HG02763 (cell line): Measurements from ENCODE around the gene HDGF.

ENCODE experiments used
- ATAC-seq: cut with Tn5 transposase; IDR thresholded peaks from one replicate; pipeline ENCODE4 v1.9.1; 2021; ENCODE audit warnings: mild to moderate bottlenecking, moderate library complexity; ENCODE audit not compliant: unreplicated experiment

Gene HDGF

GRCh38 chr1:156726549-156727226 lies 24.8 kb downstream of the HDGF start:
- no peak for ATAC-seq

- no peak for ATAC-seq
Measured at GRCh38 chr1:156725683-156726280, 25.7 kb downstream of the HDGF start.

- no peak for ATAC-seq
Measured at GRCh38 chr1:156721535-156721934, 29.9 kb downstream of the HDGF start.

GRCh38 chr1:156721131-156721530 lies 30.3 kb downstream of the HDGF start:
- no peak for ATAC-seq

DNA sequence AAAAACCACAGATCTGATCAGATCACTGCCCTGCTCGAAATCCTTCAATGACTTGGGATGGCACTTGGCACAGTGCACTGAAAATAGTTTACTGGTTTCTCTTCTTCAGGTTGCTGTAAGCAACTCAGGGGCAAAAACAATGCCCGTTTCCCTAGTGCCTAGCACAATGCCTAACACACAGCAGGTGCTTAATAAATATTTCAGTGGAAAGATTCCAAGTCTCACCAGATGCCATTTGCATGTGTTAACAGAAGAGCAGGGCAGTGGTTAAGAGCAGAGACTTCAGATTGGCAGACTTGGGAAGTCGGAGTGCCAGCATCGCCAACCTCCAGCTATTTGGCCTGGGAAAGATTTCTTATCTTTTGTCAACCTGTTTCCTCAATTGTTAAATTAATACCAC lies 34.1 kb downstream of the HDGF start:
- ATAC-seq, result no peak

DNA sequence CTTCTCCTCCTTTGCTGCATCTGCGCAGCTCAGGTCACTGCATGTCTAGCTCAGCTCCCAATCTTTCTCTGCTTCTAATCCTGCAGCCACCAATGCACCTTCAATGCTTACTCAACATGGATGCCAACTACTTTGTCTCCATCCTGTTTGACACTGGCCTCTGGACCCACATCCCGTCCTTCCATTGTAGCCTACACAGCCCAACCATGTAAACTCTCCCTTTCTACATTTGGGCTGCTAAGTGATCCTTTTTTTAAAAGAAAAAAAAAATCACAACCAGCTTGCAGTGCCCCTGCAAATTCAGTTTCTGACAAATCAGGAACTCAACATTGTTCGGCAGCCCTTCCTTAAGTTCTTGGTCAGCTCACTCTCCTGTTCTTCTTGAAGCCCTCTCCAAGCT lies 36.6 kb downstream of the HDGF start:
- no peak for ATAC-seq

- no peak for ATAC-seq
Measured at GRCh38 chr1:156712626-156713025, 38.8 kb downstream of the HDGF start.

DNA sequence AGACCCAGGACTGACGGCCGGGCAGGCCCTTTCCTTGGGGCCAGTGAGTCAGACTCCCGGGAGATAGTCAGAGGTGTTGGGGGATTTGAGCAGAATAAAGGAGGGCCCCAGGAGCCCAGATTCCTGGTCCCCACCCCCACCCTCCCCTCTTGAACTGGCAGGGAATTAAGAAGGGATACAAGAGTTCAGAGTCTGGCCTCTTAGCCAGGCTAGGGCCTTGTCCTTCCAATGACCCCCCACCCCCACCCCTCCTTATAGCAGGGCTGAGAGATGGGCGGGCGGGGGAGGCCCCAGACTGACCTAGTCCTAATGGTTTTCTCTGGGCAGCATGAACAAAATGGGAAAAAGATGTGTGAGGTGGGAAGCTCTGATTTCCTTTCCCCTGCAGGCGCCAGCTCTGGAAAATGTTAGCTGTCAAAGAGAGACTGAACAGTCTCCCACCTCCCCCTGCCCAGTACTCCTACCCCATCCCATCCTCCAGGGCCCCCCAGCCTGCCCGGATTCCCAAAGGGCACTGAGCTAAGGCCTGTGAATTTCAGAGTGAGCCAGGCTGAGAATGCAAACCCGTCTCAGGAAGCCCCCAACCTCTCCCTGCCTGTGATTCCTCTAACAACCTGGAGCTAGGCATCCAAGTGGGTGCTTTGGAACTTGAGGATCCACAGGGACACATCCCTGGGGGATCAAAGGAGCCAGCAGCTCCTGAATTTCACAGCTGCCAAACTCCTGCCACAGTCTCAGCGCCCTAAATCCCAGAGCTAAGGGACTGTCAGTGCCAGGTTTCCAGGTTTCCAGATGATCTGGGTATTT lies 40.3 kb downstream of the HDGF start:
- ATAC-seq, result no peak

- ATAC-seq, result no peak
Measured at GRCh38 chr1:156709757-156710489, 41.6 kb downstream of the HDGF start.

GRCh38 chr1:156709031-156709430 lies 42.4 kb downstream of the HDGF start:
- no peak for ATAC-seq

DNA sequence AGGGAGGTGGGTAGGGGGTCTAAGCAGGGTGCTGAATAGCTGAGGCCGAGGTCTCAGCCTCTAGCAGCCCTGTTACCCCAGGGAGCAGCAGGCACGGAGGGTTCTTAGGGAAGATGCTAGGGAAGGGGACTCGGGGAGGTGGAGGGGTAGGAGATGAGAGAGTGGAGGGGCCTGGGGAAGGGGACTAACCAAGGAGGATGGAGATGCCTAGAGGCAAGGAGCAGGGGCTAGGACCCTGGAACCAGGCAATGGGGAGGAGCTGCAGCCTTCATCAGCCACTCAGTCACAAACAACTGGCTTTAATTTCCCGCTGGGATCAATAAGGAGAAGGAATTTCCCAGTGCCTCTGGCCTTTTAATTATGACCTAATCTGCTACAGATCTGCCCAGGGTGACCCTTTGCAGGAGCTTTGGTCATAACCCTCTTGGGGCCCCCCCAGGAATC lies 43.2 kb downstream of the HDGF start:
- ATAC-seq, result no peak

DNA sequence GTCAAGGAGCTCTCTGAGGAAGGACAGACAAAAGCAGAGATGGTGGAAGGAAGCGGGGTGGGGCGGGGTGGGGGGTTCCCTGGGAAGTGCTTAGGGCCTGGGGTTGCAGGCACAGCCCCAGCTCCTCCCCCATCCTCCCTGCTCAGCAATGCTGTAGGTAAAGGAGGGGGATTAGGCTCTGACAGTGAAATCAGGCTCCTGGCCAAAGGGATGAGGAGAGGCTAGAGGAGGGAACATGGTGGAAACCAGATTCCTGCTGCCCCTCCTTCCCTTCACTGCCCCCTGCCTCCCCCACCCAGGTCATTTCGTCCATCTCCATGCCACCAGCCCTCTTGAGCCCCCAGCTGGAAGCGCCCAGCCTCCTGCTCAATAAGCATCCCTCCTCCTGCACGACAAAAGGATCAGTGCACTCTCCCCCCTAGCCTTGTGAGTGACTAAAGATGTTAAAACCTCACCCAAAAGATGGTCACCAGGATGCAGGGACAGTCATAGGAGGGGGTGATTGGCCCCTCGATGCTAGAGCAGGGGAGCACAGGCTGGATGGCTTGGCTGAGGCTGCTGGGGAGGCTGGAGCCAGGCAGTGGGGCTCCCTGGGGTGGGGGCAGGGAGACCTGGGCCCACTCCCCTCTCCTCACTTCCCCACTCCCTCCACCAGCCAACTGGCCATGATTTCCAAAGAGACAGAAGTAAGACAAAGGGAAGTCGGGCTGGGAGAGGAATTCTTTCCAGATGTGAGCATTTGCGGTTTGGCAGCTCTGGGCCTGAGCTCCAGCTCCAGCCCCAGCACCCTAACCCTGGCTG lies 43.9 kb downstream of the HDGF start:
- no peak for ATAC-seq

DNA sequence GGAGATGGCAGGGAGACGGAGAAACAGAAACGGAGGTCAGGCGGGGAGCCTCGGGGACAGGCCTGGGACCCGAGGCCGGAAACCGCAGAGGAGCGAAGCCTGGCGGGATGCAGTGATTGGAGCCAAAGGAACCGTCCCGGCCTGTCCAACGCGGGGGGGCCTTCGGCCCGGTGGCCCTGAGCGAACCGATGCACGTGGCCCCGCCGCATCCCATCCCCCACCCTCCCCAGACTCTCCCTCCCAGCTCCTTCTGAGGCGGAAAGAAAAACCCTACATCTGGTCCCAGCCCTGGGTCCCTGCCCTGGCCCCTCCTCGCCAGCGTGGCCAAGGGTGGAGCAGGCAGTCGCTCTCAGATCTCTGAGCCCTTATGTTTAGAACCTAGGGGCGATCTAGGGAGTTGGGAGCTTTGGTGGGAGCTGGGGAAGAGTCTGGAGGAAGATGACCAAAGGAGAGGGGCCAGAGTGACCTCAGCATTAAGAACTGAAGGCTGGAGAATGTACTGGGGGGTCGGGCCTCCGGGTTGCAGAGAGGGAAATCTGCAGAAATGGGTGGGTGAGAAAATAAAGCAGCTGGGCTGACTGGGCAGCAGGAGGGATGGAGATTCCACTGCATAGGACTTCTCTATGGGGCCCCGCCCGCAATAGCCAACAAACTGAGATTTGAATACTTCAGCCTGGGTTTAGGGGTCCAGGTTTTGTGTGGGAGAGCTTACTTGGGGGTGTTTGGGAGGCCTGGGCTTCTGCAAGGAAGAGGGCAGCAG lies 44.6 kb downstream of the HDGF start:
- no peak for ATAC-seq

GRCh38 chr1:156705918-156706656 lies 45.4 kb downstream of the HDGF start:
- no peak for ATAC-seq

GRCh38 chr1:156705321-156705917 lies 46.1 kb downstream of the HDGF start, which contains the start of gene CRABP2:
CRABP2 (minus strand) TSS chr1:156705583; CDS start chr1:156705446, 137 bp downstream.
- no peak for ATAC-seq

DNA sequence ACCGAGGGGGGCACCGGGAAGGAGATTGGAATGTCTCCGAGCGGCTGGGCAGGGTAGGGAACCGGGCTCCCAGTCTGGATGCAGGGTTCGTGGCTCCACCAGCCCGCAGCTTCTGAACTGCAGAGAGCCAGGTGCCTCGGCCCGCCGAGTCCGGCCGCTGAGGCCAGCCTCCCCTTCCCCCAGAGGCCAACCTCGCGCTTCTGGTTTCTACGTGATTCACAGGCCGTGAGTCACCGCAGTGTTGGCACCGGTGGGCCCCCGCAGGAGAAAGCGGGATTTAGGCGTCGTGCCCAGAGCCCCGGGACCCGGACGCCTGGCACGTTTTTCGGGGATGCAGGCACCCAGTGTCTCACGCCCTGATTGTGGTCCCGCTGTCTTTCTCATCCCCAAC lies 46.5 kb downstream of the HDGF start:
- ATAC-seq, result no peak

DNA sequence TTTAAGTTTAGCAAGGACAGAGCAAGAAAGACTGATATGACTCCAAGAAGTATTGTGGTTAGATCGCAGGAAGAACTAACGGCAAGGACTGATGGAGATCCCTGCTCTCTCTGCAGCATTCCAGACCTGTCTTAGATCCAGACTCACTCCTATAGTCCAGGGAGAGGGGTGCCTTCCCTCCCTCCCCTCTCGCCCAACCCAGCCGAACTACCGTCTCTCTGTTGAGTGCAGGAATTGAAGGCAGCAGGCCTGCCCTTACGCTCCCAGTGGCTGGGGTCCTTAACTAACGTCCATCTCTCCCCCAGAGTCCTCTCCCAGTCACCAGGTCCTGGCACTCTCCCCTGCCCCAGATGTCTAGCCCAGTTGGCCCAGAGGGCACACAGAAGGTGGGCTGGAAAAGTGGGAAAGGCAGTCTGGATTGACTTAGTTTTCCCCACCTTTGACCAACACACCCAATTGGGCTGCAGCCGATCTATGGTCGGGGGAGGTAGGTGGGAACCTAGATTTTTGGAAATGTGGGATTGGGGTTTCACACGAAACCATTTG lies 47.2 kb downstream of the HDGF start:
- no peak for ATAC-seq

GRCh38 chr1:156703741-156704140 lies 47.7 kb downstream of the HDGF start:
- no peak for ATAC-seq
